H1 (cell line): ENCODE results near the gene ARHGEF10L. TPM values are rescaled to one million over a fixed set of nuclear protein-coding genes. Genes with fewer than 3 reads are reported as not detected.
A peak's percentile ranks its signal among the peaks of the same experiment; 100 is the strongest.

Experiments used
- KDM1A ChIP-seq: fragments of 200-600, 300-600 bp; sonication (generic); IDR thresholded peaks from 2 replicates; pipeline ENCODE4 v1.7.1; 2016; ENCODE audit warnings: mild to moderate bottlenecking, low read length, borderline replicate concordance
- KDM4A ChIP-seq: IDR thresholded peaks from one replicate; pipeline ENCODE4 v1.7.1; 2012; ENCODE audit warnings: low read depth, mild to moderate bottlenecking, moderate library complexity, low read length, inconsistent platforms; ENCODE audit not compliant: severe bottlenecking
- PHF8 ChIP-seq: fragments of 200-600 bp; sonication (generic); conservative IDR thresholded peaks from 2 replicates; pipeline ENCODE4 v1.7.1; 2012; ENCODE audit warnings: low read depth, mild to moderate bottlenecking, inconsistent platforms, low read length, moderate library complexity
- SIRT6 ChIP-seq: IDR thresholded peaks from one replicate; pipeline ENCODE4 v1.7.1; 2012; ENCODE audit warnings: low read length, inconsistent platforms
- polyA plus RNA-seq, 7 experiments: library from polyadenylated mRNA; depleted of rRNA in 3 of 7; stranded (reverse) in 5 of 7; unstranded in 2 of 7; fragments of >200 nt in 5 of 7; fragments of 200-250 nt in 2 of 7; gene quantifications; 1 replicate in 5 of 7; 2 replicates in 1 of 7; 4 replicates in 1 of 7; pipeline versions ENCODE4 v1.2.1 to v1.2.3, GENCODE V29; 2011 to 2013; ENCODE audit warnings: missing spikeins in 2 of 7, mixed read lengths in 2 of 7
- total RNA-seq: library from RNA; stranded (reverse); fragmentation: NEBNext Ultra II Directional; extraction: Animal tissue kit (Norgen Biotek cat#: 25700); gene quantifications from 2 replicates; pipeline ENCODE4 v1.2.1, GENCODE V29; 2021

Gene ARHGEF10L
- total and polyA plus RNA-seq, 2 of the 8 experiments (the other 6 are each of a cell fraction or from before 2014, with no cell fraction given) = 33.6 to 39.6 TPM

DNA sequence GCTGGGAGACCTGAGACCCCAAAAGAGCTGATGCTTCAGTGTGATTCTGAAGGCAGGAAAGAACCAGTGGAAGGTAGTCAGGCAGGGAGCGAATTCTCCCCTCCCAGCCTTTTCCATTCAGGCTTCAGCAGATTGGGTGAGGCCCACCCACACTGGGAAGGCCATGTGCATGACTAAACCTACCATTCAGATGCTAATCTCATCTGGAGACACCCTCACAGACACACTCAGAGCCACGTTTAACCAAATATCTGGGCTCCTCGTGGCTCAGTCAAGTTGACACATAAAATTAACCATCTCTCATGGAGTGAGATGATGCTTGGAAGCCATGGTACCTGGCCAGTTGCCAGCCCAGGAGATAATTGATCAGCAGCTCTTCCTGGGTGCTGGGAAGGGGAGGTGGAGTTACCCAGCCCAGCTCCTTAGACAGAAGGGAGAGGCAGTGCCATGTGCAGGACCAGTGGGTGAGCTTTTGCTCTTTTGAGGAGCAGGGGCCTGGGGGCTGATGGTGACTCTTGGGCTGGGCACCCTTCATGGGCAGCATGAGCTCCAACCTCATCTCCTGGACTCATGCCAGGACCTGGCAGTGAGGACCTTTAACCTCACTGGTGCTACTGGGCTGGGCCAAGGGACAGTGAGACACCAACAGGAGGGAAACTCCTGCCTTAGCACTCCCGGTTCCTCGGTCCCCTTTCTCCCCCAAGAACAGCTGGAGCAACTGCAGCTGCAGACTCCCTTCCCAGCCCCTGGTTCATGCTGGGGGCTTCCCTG lies 126.6 kb downstream of the ARHGEF10L start (continued):
- TF ChIP-seq PHF8 (no peak), SIRT6 (no peak), KDM1A (peak; percentile 61), KDM4A (no peak)
